Measurements from ENCODE around the gene ME2.
"Not testable (repeated sequence)": the region's sequence is repeated elsewhere in the genome, so short reads cannot be mapped to it uniquely, and the experiment has no call there.

Gene ME2

DNA sequence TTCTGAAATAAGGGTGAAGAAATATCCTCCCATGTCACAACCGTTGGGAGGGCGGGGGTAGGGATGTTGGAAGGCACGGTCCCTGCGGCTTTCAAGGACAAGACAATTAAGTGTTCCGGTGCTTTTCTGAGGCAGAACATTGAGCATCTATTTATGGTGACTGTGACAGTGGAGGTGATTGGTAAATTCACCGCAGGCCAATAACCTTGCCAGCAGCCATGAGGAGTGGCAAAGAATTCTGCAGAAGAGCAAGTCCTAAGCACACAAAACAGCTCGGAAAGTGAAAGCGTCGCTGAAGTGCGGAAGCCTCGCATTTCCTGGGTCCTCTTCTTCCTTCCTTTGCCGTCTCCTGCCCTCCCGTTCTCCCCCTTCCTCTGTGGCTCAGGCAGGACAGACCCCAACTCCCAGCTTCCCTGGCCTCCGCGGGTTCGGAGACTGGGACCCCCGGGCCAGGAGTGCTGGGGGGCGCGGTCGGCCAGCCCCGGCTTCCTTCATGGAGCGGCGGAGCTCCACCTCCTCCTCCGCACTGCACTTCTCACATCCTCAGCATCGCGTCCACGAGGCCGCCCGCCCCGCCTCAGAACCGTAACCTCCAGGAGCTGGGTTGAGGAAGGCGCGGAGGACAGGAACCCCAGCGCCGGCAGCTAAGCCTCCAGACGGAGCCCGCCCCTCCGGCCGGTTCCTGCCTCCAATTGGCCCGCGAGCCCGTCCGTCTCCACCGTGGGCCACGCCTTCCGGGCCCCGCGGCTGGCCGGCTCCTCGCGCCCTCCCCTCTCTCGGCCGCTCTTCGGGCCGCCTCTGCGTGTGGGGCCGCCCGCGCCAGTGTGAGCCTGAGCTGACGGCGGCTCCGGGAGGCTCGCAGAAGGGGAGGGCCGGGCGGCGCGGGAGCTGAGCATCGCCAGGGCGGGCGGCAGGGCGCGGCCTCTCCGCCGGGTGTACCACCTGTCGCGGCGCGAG lies at the start of gene ME2:
TSS of gene ME2 (plus strand) at position 774 of the 957 bp plus-strand sequence. CDS start 16,703 bp downstream, outside the sequence.
- ChIA-PET CTCF (interaction anchor here (1.4 to 1.6 kb wide), 2 partner anchors 9 to 172 kb away, joined by 3 to 5 read pairs; no protein-coding TSS in a partner anchor), POLR2A (interaction anchor here (0.5 to 1.6 kb wide), 11 partner anchors 8 to 319 kb away, joined by 3 to 10 read pairs (median 5); partner anchors contain the start of genes ELAC1, MEX3C and SMAD4)
- peak within 1 kb of the TSS; percentile 92 for H3K4me3 ChIP-seq (ENCODE audit: low read depth, low read length)
- no peak for DNase-seq (ENCODE audit: low read depth, low spot score)
- TF ChIP-seq, protein P1, sequence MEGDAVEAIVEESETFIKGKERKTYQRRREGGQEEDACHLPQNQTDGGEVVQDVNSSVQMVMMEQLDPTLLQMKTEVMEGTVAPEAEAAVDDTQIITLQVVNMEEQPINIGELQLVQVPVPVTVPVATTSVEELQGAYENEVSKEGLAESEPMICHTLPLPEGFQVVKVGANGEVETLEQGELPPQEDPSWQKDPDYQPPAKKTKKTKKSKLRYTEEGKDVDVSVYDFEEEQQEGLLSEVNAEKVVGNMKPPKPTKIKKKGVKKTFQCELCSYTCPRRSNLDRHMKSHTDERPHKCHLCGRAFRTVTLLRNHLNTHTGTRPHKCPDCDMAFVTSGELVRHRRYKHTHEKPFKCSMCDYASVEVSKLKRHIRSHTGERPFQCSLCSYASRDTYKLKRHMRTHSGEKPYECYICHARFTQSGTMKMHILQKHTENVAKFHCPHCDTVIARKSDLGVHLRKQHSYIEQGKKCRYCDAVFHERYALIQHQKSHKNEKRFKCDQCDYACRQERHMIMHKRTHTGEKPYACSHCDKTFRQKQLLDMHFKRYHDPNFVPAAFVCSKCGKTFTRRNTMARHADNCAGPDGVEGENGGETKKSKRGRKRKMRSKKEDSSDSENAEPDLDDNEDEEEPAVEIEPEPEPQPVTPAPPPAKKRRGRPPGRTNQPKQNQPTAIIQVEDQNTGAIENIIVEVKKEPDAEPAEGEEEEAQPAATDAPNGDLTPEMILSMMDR (IDR thresholded peaks at IDR 0.05; ENCODE audit: insufficient read depth, low read length, missing control alignments) = no peak

DNA sequence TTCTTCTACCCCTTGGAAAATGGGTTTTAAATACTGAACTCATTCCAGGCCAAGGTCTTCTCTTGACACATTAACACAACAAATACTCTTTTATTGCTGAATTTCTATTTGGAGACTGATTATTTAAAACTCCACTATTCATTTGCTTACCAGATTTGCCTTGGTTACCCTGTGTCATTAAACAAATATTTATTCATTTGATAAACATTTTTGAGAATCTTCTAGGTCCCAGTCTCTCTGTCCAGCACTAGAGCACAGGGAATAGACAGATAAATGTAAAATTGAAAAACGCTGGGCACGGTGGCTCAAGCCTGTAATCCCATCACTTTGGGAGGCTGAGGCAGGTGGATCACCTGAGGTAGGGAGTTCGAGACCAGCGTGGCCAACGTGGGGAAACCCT lies 49.3 kb upstream of the ME2 start:
- CTCF ChIA-PET = interaction anchor here (6.7 kb wide), 1 partner anchor 9 kb away, joined by 35 read pairs; the partner anchor contains the start of gene MRO
- no peak overlapping the region for H3K4me3 ChIP-seq (ENCODE audit: low read depth, low read length)
- DNase-seq (ENCODE audit: low read depth, low spot score) = no peak
- TF ChIP-seq, protein P1 (IDR thresholded peaks at IDR 0.05; ENCODE audit: insufficient read depth, low read length, missing control alignments) = no peak
- POLR2A ChIA-PET = no interaction called here

DNA sequence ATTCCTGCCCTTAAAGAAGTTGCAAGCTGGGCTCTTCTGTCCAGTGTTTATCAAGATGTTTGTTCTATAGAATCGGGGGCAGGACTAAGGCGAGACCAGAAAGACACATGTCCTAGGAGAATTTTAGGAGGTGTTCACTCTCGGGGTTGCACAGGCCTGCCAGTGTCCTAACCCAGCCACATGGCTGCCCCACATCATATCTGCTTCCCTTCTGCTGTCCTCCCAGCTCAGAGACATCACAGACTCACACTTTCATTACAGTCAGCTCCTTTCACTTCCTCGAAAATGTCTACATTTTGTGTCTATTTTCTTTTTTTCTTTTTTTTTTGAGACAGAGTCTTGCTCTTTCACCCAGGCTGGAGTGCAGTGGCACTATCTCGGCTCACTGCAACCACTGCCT lies 48.4 kb upstream of the ME2 start:
- no peak for DNase-seq (ENCODE audit: low read depth, low spot score)
- POLR2A ChIA-PET = no interaction called here
- CTCF ChIA-PET = interaction anchor here (1.2 to 6.7 kb wide), 2 partner anchors 9 to 221 kb away, joined by 4 to 35 read pairs; partner anchors contain the start of gene MRO
- TF ChIP-seq, protein P1 (IDR thresholded peaks at IDR 0.05; ENCODE audit: insufficient read depth, low read length, missing control alignments) = no peak
- H3K4me3 ChIP-seq (ENCODE audit: low read depth, low read length) = no peak overlapping the region

DNA sequence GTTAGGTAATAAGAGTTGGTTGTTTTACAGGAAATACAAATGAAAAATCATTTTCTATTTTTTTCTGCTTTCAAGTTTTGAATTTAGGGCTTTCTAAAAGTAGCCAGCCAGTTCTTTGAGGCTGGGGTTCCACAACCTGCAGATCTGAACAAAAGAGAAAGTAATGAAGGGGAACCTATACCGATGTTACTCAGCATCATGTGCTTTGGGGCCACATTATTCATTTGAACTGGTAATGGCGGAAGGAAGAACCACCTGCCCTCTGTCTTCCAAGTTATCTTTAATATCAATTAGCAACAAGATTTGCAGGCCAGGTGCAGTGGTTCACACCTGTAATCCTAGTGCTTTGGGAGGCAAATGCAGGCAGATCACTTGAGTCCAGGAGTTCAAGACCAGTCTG lies 46.2 kb upstream of the ME2 start:
- TF ChIP-seq, protein P1 (IDR thresholded peaks at IDR 0.05; ENCODE audit: insufficient read depth, low read length, missing control alignments) = no peak
- no peak for DNase-seq (ENCODE audit: low read depth, low spot score)
- ChIA-PET CTCF (interaction anchor here (6.7 kb wide), 1 partner anchor 12 kb away, joined by 35 read pairs; the partner anchor contains the start of gene MRO), POLR2A (no interaction called here)
- no peak overlapping the region for H3K4me3 ChIP-seq (ENCODE audit: low read depth, low read length)

DNA sequence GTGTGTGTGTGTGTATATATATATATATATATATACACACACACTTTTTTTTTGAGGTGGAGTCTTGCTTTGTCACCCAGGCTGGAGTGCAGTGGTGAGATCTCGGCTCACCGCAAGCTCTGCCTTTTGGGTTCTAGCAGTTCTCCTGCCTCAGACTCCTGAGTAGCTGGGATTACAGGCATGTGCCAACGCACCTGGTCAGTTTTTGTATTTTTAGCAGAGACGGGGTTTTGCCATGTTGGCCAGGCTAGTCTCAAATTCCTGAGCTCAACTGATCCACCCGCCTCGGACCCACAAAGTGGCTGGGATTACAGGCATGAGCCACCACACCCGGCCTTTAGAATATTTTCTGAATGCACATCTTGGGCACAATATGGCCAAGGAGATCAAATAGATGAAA lies 45.4 kb upstream of the ME2 start:
- H3K4me3 ChIP-seq (ENCODE audit: low read depth, low read length); POLR2A ChIA-PET; DNase-seq (ENCODE audit: low read depth, low spot score): not testable (repeated sequence)
- CTCF ChIA-PET = interaction anchor here (1.2 to 6.7 kb wide), 4 partner anchors 12 to 217 kb away, joined by 3 to 35 read pairs (median 3); partner anchors contain the start of gene MRO

DNA sequence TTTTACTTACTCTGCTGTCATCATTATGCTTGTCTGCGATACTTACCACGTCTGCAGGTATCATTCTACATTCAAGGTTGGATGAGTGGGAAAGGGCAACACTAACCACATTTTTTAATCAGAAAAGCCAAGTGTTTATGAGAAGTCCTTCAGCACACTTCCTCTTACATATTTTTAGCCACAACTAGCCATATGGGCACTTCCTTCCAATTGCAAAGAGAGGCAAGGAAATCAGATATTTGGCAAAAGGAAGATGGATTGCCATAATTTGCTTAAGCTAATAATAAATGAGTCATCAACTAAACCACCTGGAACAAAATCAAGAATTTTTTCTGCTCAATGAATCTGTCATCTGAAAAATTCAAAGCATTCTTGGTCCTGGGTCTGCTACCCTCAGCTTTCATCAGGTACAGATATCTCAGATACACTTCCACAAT lies 42.4 kb upstream of the ME2 start:
- ChIA-PET CTCF (interaction anchor here (0.7 to 1.2 kb wide), 2 partner anchors 16 to 24 kb away, joined by 3 read pairs; no protein-coding TSS in a partner anchor), POLR2A (interaction anchor here (0.5 kb wide), 1 partner anchor 11 kb away, joined by 3 read pairs; no protein-coding TSS in a partner anchor)
- no peak for DNase-seq (ENCODE audit: low read depth, low spot score)
- no peak overlapping the region for H3K4me3 ChIP-seq (ENCODE audit: low read depth, low read length)
- TF ChIP-seq, protein P1 (IDR thresholded peaks at IDR 0.05; ENCODE audit: insufficient read depth, low read length, missing control alignments) = no peak

Data from AG04449 (cell line).